Transverse colon (tissue), 4 donors: Measurements from ENCODE around the gene RNF103. TPM values are rescaled to one million over a fixed set of nuclear protein-coding genes. Genes with fewer than 3 reads are reported as not detected.
A peak's percentile ranks its signal among the peaks of the same experiment; 100 is the strongest.

Source experiments
- DNase-seq: peaks from one replicate; pipeline ENCODE4 v3.0.0-alpha.2; 2019
- H3K27ac ChIP-seq, 4 donors: fragments of 200-600 bp; sonication (generic); 2 replicates each; pipeline ENCODE4 v1.5.1; 2016 to 2018; ENCODE audit warnings: inconsistent platforms in 4 of 4
- H3K27me3 ChIP-seq: fragments of 200-600 bp; sonication (generic); 2 replicates; pipeline ENCODE4 v1.5.1; 2017; ENCODE audit warnings: inconsistent platforms
- H3K36me3 ChIP-seq, 4 donors: fragments of 200-600 bp; sonication (generic); 2 replicates each; pipeline ENCODE4 v1.5.1; 2017 to 2019; ENCODE audit warnings: inconsistent platforms in 4 of 4
- H3K4me1 ChIP-seq, 4 donors: fragments of 200-600 bp; sonication (generic); 2 replicates each; pipeline ENCODE4 v1.5.1; 2017 to 2020; ENCODE audit warnings: inconsistent platforms in 4 of 4
- H3K4me3 ChIP-seq, 4 donors: fragments of 200-600 bp; sonication (generic); 1 replicate in 1 of 4; 2 replicates in 3 of 4; pipeline versions ENCODE4 v1.5.1 to v1.6.1; 2017 to 2019; ENCODE audit warnings: inconsistent platforms in 4 of 4
- H3K9me3 ChIP-seq, 2 donors: fragments of 200-600 bp; sonication (generic); 2 replicates each; pipeline ENCODE4 v1.5.1; 2017 to 2019; ENCODE audit warnings: inconsistent platforms in 2 of 2
- EP300 ChIP-seq: sonication (generic); formaldehyde crosslinking; IDR thresholded peaks from one replicate; pipeline ENCODE4 v1.6.1; 2017; ENCODE audit warnings: antibody characterized with exemption, low read depth
- POLR2A ChIP-seq: fragments of 450-650 bp; IDR thresholded peaks from one replicate; pipeline ENCODE4 v1.6.1; 2016; ENCODE audit warnings: antibody characterized with exemption, mild to moderate bottlenecking, moderate library complexity
- POLR2AphosphoS5 ChIP-seq, 3 donors: sonication (generic); formaldehyde crosslinking; IDR thresholded peaks; one replicate each; pipeline ENCODE4 v1.6.1; 2016; ENCODE audit warnings: antibody characterized with exemption in 3 of 3
- WGBS, 2 donors: methylation state at CpG; one replicate each; pipeline ENCODE4 v1.1.5; 2018; ENCODE audit warnings: low coverage in 1 of 2; 5-methylcytosine and 5-hydroxymethylcytosine counted together
- in situ Hi-C, 4 donors: fragments of 200-750 bp; cut with MboI; loops; one replicate each; pipeline versions ENCODE4 v1.15.0 to v1.15.1; 2017; ENCODE audit warnings: low sequenced_read_pairs in 3 of 4, low pct_ligation_motif_present in 1 of 4, low pct_unique_long_range_greater_than_20kb in 1 of 4
- intact Hi-C: fragments of 100-400 bp; cut with DNase I; formaldehyde crosslinking; loops from one replicate; pipeline ENCODE4 v1.15.1; 2023; ENCODE audit warnings: low total_unique reads
- total RNA-seq, 4 donors: library from RNA; depleted of rRNA; stranded (reverse); fragments of >200 nt; gene quantifications; one replicate each; pipeline ENCODE4 v1.1.0, GENCODE V29; 2016
- TF ChIP-seq, protein P1 (sequence below), 5 experiments: fragments of 200-600 bp in 3 of 5; fragments of 450-650 bp in 2 of 5; sonication (generic) in 3 of 5; IDR thresholded peaks; 1 replicate in 2 of 5; 2 replicates in 3 of 5; pipeline ENCODE4 v1.5.1; 2016 to 2017; ENCODE audit warnings: antibody characterized with exemption in 5 of 5, inconsistent platforms in 3 of 5, mild to moderate bottlenecking in 2 of 5, moderate library complexity in 1 of 5

The RNF103 gene, protein sequence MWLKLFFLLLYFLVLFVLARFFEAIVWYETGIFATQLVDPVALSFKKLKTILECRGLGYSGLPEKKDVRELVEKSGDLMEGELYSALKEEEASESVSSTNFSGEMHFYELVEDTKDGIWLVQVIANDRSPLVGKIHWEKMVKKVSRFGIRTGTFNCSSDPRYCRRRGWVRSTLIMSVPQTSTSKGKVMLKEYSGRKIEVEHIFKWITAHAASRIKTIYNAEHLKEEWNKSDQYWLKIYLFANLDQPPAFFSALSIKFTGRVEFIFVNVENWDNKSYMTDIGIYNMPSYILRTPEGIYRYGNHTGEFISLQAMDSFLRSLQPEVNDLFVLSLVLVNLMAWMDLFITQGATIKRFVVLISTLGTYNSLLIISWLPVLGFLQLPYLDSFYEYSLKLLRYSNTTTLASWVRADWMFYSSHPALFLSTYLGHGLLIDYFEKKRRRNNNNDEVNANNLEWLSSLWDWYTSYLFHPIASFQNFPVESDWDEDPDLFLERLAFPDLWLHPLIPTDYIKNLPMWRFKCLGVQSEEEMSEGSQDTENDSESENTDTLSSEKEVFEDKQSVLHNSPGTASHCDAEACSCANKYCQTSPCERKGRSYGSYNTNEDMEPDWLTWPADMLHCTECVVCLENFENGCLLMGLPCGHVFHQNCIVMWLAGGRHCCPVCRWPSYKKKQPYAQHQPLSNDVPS
- 100 to 1,000 TPM in 2 of 4 donors, 10 to 100 TPM in 2; 47.0 to 114 (median 103) TPM for total RNA-seq

DNA sequence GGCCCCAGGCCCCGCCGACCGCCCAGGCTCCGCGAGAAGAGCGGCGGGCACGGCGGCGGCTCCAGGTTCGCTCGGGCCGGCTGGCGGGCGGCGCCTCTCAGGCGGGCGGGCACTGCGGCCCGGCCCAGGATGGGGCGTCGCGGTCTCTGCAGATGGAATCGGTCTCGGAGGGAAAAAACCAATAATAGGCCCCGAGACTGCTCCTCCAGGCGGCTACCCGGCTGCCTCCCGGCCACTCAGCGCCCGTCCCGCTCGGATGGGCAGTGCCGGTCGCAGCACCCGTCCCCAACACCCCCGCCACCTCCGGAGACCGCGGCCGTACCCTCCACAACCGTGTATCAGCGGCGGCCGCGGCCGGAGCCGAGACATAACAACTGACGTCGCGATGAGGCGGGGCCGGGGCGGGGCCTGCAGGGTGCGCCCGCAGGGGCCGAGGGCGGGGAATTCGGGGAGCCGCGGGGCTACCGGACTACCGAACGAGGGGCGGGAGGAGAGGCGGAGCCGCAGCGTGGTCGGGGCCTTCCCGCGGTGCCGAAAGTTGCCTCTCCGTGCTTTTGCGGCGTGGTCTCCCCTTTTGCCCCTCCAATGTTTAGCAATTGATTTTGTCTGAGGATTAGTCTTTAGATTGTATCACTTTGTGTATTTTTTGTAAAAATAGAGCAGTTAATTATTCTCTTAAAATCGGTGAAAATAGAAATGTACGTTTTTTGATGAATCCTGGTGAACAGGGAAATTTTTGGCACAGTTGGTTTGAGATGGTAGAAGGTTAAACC lies at the start of gene RNF103:
Gene RNF103 (minus strand): TSS at position 372 of the 773 bp plus-strand sequence. CDS start 979 bp downstream, outside the sequence.
- TF ChIP-seq, protein P1, sequence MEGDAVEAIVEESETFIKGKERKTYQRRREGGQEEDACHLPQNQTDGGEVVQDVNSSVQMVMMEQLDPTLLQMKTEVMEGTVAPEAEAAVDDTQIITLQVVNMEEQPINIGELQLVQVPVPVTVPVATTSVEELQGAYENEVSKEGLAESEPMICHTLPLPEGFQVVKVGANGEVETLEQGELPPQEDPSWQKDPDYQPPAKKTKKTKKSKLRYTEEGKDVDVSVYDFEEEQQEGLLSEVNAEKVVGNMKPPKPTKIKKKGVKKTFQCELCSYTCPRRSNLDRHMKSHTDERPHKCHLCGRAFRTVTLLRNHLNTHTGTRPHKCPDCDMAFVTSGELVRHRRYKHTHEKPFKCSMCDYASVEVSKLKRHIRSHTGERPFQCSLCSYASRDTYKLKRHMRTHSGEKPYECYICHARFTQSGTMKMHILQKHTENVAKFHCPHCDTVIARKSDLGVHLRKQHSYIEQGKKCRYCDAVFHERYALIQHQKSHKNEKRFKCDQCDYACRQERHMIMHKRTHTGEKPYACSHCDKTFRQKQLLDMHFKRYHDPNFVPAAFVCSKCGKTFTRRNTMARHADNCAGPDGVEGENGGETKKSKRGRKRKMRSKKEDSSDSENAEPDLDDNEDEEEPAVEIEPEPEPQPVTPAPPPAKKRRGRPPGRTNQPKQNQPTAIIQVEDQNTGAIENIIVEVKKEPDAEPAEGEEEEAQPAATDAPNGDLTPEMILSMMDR (IDR thresholded peaks at IDR 0.05), result peak in 1 of 5 experiments; percentile 18
- peak; percentile 99 for TF ChIP-seq POLR2A
- no peak for TF ChIP-seq EP300
- TF ChIP-seq POLR2AphosphoS5 (IDR thresholded peaks at IDR 0.05), result peak; percentile 99 to 100 (median 100)
- in situ Hi-C loops (loop anchor here in 1 of 4 donors (10.0 kb wide), 2 partner anchors 59 to 81 kb away; partner anchors contain the start of gene CHMP3), intact Hi-C loops (no loop called here)
- H3K4me1 ChIP-seq, result peaks cover 2 to 48% (median 26%) of the 10 kb centered on the region in 4 donors
- H3K4me3 ChIP-seq, result peak within 1 kb of the TSS; percentile 64 to 98 (median 90)
- no peaks in the 10 kb centered on the region for H3K27me3 ChIP-seq
- H3K36me3 ChIP-seq, result peaks cover 0 to 8% (median 2%) of the 10 kb centered on the region in 4 donors
- H3K27ac ChIP-seq, result peak within 1 kb of the TSS; percentile 96 to 100 (median 100)
- 0 to 1% methylated on average over 5 to 72 of the region's 77 CpGs for WGBS, 2 donors
- DNase-seq, result peak; percentile 98
- no peaks in the 10 kb centered on the region for H3K9me3 ChIP-seq

DNA sequence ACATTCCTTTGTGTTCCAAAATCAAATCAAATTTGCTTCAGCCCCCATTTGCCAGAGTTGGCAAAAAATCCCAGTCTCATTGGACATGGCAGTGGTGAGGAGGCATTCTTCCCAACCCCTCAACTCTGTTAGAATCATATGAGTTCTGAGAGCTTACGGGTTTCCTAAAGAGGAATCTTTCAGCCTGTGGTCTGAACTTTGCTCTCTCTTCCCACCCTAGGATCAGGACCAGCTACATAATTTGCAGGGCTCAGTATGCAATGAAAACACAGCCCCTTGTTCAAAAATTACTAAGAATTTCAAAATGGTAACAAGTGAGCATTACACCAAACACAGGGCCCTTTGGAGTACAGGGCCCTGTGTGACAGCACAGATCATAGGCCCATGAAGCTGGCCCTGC lies 49.3 kb upstream of the RNF103 start:
- H3K4me1 ChIP-seq, result peaks cover 8 to 20% (median 15%) of the 10 kb centered on the region in 4 donors
- intact Hi-C loops, result no loop called here
- H3K27ac ChIP-seq, result no peak overlapping the region
- H3K27me3 ChIP-seq, result no peaks in the 10 kb centered on the region
- 95% methylated on average over 1 of the region's 1 CpG; no CpG with 5 or more reads in 1 of the 2 donors for WGBS, 2 donors
- in situ Hi-C loops, result no loop called here
- H3K4me3 ChIP-seq, result no peak overlapping the region
- no peaks in the 10 kb centered on the region for H3K9me3 ChIP-seq
- no peak for DNase-seq
- TF ChIP-seq EP300 (no peak), POLR2A (no peak), POLR2AphosphoS5 (IDR thresholded peaks at IDR 0.05) (no peak)
- TF ChIP-seq, protein P1 (IDR thresholded peaks at IDR 0.05), result no peak
- H3K36me3 ChIP-seq, result no peaks in the 10 kb centered on the region

DNA sequence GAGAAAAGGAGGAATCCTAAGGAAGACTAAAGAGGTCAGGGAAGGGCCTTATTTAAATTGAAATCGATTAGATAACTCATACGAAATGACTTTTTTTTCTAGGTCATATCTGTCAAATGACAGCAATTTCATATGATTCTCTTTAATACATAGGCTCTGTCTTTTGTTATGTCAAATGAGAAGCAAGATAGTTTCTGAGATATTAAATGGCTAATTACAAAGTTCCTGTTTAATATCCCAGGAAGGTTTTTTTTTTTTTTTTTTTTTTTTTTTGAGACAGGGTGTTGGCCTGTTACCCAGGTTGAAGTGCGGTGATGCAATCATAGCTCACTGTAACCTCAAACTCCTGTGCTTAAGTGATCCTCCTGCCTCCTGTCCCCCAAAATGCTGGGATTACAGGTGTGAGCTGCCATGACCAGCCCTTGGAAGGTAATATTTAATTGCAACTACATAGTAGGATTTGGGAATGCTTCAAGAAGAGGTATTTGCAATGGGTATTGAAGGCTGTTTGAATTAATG lies 48.4 kb upstream of the RNF103 start:
- no peaks in the 10 kb centered on the region for H3K9me3 ChIP-seq
- no peaks in the 10 kb centered on the region for H3K36me3 ChIP-seq
- WGBS, 2 donors, result 69 to 77% methylated on average over 2 to 3 of the region's 3 CpGs
- in situ Hi-C loops (no loop called here), intact Hi-C loops (no loop called here)
- peak overlapping the region in 2 of 4 donors; percentile 35 to 41 for H3K27ac ChIP-seq
- DNase-seq, result no peak
- H3K4me1 ChIP-seq, result peaks cover 8 to 20% (median 15%) of the 10 kb centered on the region in 4 donors
- H3K4me3 ChIP-seq, result no peak overlapping the region
- TF ChIP-seq POLR2AphosphoS5 (IDR thresholded peaks at IDR 0.05) (no peak), EP300 (no peak), POLR2A (no peak)
- TF ChIP-seq, protein P1 (IDR thresholded peaks at IDR 0.05), result no peak
- H3K27me3 ChIP-seq, result no peaks in the 10 kb centered on the region
